HG02981 (cell line): Measurements from ENCODE around the gene MCF2L2.
A peak's percentile ranks its signal among the peaks of the same experiment; 100 is the strongest.

Source experiments
- ATAC-seq: cut with Tn5 transposase; IDR thresholded peaks from one replicate; pipeline ENCODE4 v1.9.1; 2021; ENCODE audit warnings: mild to moderate bottlenecking, moderate library complexity; ENCODE audit not compliant: unreplicated experiment

MCF2L2 gene

DNA sequence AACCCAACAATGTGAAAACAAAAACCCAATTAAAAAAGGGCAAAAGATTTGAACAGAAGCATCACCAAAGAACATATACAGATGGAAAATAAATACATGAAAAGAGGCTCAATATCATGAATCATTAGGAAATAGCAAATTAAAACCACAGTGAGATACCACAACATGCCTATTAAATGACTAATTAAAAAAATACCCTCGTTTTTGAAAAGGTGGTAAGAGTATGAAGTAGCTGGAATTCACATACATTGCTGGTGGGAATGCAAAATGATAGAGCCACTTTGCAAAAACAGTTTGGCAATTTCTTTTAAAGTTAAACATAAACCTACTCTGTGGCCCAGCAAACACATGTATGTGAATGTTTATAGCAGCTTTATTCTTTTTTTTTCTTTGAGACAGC is 99.6 kb downstream of the MCF2L2 start:
- ATAC-seq = no peak

GRCh38 chr3:183328164-183328563 is 100.3 kb downstream of the MCF2L2 start:
- ATAC-seq = no peak

GRCh38 chr3:183327343-183327742 is 101.1 kb downstream of the MCF2L2 start:
- no peak for ATAC-seq

DNA sequence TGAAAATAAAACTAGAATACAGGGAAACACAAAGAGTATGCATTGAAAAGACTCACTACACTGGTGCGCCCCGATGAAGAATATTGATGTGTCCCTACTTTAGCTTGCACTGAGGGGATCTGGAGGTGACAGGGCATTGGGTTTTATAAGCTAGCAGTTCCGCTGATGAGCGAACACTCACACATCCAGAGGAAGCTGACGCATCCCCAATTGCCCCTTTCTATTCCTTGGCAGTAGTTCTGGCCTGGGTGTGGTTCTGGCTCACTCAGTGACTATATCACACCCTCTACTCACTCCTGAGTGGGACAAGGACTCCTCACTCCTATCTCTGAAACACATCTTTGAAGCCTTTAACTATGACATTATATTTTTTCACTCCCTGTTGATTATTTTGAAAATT is 104.3 kb downstream of the MCF2L2 start:
- ATAC-seq = no peak

- no peak for ATAC-seq
Measured at GRCh38 chr3:183319371-183319770, 109.0 kb downstream of the MCF2L2 start.

DNA sequence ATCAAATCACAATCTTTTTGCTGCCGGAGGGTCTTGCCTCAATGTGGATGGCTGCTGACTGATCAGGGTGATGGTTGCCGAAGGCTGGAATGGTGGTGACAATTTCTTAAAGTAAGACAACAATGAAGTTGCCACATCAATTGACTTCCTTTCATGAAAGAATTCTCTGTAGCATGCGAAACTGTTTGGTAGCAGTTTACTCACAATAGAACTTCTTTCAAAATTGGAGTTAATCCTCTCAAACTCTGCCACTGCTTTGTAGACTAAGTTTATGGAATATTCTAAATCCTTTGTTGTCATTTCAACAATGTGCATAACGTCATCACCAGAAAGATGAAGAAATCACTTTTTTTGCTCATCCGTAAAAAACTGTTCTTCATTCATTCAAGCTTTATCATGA is 109.5 kb downstream of the MCF2L2 start:
- ATAC-seq = no peak

DNA sequence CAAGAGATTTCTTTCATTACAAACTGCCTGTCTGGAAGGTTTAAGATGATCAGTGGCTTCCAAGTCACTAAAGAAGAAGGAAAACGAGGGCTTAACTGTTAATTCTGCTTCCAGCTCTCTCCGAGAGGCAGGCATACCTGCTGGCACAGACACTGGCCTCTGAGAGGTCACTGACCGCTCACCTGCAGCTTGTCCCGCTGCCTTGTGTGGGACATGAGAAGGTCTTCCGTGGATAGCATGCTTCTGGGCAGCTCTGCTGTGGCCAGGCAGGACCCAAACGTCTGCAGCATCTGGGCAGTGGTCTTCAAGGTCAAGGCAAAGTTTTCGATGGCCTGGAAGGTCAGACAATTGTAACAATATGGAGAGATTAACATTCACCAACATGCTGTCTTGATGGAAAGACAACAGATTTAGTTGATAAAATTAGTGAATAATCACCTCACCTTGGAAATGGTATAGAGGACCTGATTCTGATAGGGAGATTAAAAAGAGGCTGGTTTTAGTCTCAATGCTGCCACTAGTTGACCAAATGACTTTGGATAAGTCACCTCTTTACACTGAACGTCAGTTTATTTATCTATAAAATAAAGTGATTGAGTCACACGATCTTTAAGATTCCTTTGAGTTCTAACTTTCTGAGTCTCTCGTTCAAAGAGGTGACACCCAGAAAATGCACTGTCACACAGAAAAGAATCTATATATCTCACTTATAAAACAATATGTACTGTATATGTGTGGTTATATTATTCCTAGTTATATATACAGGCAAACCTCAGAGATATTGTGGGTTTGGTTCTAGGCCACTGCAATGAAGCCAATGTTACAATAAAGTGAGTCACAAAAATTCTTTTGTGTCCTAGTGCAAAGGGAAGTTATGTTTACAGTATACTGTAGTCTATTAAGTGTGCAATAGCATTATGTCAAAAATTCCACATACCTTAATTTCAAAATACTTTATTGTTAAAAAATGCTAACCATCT is 110.2 kb downstream of the MCF2L2 start:
- ATAC-seq = no peak

DNA sequence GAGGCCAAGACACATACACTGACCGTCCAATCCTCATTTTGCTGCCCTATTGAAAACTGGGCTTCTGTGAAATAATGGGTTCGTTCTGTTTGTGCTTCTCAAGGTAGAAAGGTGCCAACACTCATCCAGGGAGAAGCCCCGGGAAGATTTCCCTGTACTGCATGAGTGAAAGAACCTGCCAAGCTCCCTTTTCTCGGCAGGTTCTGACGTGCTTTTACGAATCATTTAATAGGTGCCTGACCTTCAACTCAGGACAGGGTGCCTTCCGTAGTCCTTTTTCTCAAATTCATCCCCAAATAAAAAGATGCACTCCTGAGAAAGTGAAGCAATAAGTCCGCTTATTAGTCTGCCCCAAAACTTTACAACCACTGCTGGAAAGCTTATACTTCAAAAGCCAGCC is 111.1 kb downstream of the MCF2L2 start:
- ATAC-seq = no peak

DNA sequence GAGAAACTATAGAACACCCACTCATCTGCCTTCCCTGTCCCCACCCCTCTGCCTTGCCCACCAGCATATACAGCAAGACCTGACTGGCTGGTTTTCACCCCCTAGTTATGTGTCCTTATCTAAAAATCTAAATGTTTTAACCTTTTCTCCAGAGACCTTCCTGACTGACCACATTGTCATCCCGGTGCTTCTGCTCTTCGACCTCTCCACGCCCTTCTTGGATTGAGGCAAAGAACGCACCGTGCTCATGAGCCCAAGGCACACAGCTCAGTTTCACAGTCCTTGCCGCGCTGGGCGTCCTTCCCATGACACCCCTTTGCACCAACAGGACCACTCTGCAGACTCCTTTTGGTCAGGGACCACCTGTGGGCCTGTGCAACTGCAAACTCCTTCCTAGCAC is 112.7 kb downstream of the MCF2L2 start:
- no peak for ATAC-seq

DNA sequence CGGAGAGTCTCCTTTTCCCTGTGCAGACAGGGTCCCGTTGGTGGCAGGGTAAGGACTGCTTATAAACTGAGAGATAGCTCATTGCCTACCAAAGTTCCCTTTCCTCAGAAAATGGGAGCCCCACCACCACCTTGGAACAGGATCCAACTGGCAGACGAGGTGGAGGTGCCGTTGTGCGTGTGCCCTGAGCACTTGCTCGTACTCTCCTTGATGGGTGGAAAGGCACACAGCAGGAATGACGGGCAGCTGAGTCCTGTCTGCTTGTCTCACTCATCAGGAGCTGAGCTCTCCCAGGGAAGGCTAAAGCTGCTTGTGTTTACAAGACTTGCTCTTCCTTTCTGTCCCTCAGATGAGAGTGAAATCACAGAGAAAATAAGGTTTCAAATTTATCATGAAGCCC is 114.7 kb downstream of the MCF2L2 start:
- ATAC-seq = no peak

DNA sequence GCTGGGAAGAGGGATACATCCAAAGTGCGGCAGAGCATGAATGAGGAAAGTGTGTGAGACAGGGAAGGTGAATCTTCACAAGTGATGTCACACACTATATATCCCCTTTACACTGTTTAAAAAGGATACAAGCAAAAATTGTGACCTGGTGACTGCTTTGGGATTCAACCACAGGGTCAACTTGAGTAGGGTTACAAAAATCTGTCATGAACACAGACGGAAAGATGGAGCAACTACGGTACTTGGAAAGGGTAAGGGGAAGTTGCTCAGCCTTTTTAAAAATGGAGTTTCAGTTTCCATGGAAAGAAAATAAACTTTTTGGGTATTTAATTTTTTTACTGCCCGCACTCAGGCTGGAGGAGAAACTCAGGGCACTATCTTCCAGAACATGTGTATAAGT is 115.1 kb downstream of the MCF2L2 start:
- ATAC-seq = no peak

DNA sequence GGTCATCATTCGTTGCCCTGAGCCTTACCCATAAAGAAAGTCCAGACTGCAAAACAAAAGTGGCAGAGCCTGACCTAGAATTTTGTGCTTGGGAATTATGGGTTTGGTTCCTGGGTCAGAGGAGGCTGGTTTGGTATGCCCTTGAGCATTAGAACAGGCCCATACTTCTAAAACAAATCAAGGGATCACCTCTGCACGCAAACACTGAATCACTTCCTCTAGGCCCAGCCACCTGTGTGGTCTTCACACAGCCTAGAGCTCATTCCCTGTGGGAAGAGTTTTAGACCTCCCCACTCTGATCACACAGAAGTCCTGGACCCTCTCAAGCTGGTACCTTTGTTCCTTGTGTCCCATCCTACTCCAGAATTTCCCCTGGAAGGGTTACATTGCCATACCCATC is 116.0 kb downstream of the MCF2L2 start:
- no peak for ATAC-seq

DNA sequence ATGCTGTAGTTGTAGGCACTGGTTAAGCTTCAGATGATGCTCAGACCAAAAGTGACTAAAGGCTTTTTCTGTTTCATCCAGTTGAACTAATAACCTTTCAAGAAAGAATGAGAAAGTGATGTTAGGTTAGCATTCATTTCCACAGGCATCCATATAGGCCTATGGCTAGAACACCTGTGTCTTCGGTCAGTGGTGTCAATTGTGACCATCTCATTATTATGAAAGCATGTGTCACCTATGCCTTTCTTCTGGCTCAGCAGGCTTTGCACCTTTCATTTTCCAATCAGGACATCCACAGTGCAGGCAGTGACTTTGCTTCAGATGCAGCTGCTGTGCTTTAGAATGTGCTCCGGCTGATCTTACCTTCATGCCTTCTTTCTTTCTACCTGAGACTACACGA is 117.5 kb downstream of the MCF2L2 start:
- no peak for ATAC-seq

GRCh38 chr3:183309276-183309675 is 119.1 kb downstream of the MCF2L2 start:
- ATAC-seq = no peak

DNA sequence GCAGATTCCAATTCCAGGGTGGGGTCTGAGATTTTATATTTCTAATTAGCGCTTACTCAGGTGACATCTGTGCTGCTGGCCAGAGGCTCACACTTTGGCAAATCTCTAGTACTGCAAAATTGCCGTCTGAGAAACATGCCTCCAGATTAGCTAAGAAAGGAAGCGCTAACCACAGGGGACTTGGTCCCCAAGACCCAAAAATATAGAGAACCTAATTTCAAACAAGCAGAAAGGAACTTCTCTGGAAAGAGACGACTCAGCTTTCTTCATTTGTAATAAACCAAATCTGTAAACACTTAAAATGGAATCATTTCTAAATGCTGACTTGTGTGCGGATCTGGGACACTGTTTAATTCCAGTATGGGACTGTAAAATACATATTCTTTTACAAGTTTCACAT is 119.7 kb downstream of the MCF2L2 start:
- no peak for ATAC-seq

GRCh38 chr3:183307749-183308148 is 120.7 kb downstream of the MCF2L2 start:
- no peak for ATAC-seq

DNA sequence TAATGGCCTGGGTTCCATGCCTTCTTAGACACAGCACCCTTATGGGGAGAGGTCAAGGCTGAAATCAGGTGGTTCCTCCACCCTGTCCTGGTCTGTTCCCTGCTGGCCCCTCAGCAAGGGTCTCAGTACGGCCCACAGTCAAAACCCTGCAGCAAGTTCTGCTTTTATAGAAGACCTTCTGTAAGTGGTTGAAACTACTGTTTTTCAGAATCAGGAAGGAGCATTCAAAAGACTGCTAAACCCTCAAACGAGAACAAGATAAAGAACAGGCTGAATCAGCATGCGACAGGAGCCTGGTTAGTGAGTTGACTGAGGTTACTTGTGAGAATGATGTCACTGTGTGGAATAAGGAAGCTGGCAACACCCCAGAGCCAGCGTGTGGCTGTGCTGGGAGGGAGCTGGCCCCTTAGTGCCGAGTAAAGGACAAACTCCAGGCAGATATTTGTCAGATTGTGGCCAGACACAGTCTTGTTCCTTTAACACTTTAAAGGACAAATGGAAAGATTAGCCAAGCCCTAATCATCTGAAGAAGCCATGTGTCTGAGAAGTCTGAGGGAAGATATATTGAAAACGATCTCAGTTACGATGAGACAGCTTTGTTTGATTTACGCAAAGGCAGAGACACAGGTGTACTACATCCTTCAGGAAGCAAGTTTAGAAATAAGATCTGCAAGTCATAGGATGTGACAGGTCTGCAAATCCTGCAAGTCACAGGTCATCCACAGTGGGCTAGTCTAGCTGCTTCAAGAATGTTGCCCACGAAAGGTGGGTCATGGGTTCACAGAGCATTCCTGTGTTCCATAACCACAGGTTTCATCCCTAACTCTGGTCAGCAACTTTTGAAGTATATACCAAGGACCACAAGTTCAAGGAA is 121.4 kb downstream of the MCF2L2 start:
- peak; percentile 86 for ATAC-seq

DNA sequence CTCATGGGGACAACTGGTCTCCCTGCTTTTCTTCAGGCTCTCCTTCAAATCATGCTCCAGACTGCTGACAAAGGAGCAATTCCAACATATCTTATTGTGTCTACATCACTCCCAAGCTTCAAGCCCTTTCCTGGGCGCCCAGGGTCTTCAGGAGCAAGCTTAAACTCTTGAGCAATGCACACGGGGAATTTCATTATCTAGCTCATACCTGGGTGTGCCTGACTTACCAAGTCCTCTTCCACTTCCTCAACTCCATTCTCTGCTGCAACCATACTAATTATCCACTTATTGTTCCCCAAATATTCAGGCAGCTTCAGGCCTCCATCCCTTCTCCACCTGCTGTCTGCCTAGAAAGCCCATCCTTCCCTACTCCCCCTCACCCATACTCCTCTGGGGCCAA is 124.7 kb downstream of the MCF2L2 start:
- no peak for ATAC-seq

DNA sequence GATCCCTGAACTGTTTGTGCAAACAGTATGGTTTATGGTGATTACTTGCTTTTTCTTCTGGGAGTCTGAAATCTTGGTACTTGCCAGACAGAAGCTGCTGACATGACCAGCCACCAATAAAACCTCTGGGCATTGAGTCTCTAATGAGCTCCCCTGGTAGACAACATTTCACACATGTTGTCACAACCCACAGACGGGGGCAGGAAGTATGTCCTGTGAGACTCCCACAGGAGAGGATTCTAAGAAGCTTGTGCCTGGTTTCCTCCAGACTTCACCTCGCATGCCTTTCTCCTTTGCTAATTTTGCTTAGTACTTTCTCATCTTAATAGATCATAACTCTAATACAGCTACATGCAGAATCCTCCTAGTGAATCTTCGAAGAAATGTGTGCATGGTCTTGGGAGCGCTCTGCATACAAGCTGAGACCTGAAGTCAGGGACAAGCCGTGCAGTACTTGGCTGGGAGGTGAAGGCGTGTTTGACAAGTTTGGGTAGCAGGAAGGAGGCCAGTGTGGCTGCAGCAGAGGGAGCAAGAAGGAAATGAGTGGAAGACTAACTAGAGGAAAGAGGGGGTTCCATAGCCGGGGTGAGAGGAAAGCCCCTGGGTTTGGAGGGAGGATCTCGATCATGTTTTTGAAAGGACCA is 126.4 kb downstream of the MCF2L2 start:
- ATAC-seq = no peak

DNA sequence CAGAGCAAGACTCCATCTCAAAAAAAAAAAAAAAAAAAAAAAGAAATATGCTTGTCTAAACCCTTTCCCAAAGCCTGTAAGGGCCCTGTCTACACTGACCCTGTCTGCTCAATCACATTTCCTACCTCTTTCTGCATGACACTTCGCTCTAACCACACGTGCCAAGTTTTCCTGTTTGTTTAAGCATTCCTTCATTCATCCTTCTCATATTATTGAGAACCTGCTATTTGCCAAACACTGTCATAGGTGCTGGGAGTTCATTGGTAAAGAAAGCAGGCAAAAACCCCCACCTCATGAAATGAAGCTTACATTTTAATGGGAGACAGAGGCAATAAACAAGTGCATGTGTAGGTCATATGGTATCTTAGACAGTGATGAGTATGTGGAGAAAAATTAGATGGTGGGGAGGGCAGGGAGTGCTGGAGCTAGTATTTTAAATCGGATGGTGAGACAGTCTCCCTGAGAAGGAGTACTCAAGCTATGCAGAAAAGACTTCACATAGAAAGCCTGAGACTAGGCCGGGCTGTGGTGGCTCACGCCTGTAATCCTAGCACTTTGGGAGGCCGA is 127.3 kb downstream of the MCF2L2 start:
- no peak for ATAC-seq

DNA sequence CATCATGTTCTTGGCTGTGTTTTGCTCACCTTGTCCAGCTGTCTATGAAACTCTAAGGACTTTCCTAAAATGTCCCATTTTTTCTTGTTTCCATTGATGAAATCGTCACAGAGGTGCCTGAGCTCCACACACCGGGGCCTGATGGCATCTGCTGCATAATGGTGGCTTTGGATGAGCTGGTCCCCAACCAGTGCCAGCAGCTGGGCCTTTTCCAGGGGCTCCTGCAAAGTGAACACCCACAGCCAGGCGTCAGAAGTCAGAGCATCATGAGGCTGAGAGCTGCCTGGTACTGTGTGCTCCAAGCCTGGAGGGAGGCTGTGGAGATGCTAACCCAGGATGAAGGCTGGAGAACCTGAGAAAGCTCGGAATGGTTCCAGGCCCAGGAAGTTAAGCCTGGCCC is 128.4 kb downstream of the MCF2L2 start:
- ATAC-seq = no peak
